GM21576 (cell line): ENCODE measurements around the gene USF1.

Source experiments
- ATAC-seq: cut with Tn5 transposase; IDR thresholded peaks from one replicate; pipeline ENCODE4 v1.9.1; 2021; ENCODE audit warnings: mild to moderate bottlenecking, moderate library complexity; ENCODE audit not compliant: unreplicated experiment

The USF1 gene

GRCh38 chr1:161045736-161046604 is at the start of gene USF1:
Gene USF1 (minus strand): TSS chr1:161045977. CDS start chr1:161043275, 2,702 bp downstream.
- ATAC-seq = peak; percentile 54

- no peak for ATAC-seq
Measured at GRCh38 chr1:161095230-161095629, 49.5 kb upstream of the USF1 start.

- no peak for ATAC-seq
Measured at GRCh38 chr1:161094481-161094880, 48.7 kb upstream of the USF1 start.

DNA sequence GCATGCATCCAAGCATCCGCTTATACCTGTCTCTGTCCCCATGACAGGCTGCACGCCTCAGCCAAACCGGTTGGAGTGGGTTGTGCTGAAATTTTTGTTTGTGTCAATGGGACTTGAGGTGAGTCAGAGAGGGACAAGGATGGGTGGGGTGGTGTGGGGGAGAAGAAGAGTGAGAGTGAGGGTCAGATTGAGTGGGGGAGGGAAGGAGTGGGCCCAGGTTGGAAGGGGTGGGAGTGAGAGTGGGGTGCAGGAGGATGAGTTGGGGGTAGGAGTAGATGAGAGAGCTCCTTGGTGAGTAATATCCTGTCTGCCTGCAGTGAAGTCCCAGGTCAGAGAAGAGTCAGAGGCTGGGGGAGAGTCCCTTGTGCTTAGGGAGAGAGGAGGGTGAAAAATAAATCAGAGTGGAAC is 46.8 kb upstream of the USF1 start:
- no peak for ATAC-seq

GRCh38 chr1:161091796-161092507 is 46.2 kb upstream of the USF1 start:
- ATAC-seq = no peak

DNA sequence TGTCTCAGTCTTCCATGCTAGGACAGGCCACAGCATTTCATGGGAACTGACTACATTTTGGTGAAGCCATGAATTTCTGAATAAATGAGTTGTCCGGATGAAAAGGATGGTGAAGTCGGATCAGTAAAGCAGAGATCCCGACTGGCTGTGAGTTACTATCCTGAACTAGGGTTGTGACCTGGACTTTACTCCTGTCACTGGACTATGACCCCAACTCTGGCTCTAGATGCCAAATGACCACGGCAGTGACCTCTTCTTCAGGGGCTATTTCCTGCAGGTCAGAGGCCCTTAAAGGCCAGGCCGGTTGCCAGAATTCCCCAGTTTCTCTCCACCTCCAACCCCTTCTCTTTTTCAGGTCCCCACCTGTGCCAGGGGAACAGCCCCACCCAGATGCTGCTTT is 45.3 kb upstream of the USF1 start:
- ATAC-seq = no peak

GRCh38 chr1:161090617-161091016 is 44.8 kb upstream of the USF1 start:
- ATAC-seq = no peak

- ATAC-seq = no peak
Measured at GRCh38 chr1:161089938-161090337, 44.2 kb upstream of the USF1 start.

GRCh38 chr1:161089251-161089924 is 43.6 kb upstream of the USF1 start, which contains the start of gene NECTIN4:
Gene NECTIN4 (minus strand): TSS chr1:161089558. CDS start chr1:161089296, 262 bp downstream.
- ATAC-seq = no peak

GRCh38 chr1:161088587-161089110 is 42.9 kb upstream of the USF1 start:
- no peak for ATAC-seq

GRCh38 chr1:161086457-161086856 is 40.7 kb upstream of the USF1 start:
- ATAC-seq = no peak

GRCh38 chr1:161085165-161085564 is 39.4 kb upstream of the USF1 start:
- no peak for ATAC-seq

DNA sequence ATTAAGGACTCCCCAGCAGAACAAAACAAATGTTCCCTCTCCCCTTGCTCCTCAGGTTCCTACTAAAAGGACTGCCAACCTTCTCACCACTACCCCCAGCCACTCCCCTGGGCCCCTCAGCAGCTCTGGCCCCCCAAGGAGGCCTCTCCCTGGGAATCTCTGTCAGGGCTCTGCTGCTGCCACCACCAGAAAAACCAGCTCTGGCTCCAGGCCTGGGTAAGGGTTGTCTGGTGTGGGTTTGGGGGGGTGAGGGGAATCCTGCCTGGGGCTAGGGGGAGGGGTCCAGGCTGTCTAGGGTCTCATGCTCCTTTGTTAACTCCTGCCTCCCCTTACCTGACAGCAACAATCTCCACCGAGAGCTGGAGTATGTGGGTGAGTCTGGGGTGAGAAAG is 38.8 kb upstream of the USF1 start:
- no peak for ATAC-seq

DNA sequence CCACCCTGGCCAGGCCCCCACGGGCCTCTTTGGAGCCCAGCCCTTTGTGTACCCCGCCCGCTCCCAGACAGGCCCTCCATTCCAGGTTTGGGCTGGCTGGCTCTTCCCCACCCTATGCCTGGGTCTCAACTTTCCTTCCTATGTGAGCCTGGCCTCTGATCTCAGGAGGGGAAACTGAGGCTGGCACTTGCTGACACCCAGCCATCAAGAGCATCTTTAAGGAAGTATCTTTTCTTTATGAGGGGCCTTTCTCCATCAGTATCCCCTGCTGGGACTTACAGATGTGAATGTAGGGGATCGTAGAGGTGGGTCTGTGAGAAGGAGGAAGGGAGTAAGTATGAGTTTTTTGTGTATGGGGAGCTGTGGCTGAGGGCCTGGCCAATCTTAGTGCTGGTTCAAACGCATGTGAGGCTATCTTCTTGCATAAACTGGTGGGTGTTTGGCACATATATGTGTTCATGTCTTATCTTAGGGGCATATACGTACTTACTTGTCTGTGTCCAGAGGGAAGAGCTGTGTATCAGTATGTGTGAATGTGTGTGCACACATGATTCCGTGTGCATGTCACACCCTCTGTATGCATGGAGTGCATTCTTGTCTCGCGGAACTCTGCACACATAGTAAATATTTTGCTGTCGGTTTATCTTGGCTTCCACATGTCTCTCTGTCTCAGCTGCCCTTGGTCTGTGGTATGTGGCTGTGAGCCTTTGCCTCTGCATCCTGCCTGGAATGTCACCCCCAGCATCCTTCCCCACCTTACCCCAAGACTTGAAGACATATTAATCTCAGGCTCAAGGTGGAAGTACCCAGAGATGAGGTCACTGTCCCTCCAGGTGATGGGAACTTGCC is 38.2 kb upstream of the USF1 start:
- ATAC-seq = no peak

GRCh38 chr1:161082996-161083747 is 37.4 kb upstream of the USF1 start:
- ATAC-seq = no peak

DNA sequence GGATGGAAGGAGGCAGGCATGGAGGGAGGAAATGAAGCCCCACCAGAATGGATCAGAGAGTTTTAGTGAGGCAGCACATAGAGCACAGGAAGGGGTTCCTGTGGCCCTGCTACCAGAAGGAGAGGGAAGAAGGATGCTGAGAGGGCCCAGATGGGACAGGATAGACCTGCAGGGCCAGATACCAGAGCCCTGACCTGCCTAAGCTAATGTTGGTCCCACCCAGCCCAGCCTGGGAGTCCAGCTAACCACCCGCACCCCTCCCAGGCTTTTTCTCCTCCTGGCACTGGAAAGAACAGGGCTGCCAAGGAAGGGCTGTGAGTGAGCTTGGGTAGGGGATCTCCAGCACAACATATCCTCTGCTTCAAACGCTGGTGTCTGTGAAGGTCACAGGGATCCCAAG is 36.7 kb upstream of the USF1 start:
- no peak for ATAC-seq

- no peak for ATAC-seq
Measured at GRCh38 chr1:161081519-161081918, 35.7 kb upstream of the USF1 start.

GRCh38 chr1:161080441-161081405 is 34.9 kb upstream of the USF1 start:
- ATAC-seq = no peak
